Dendritic cell treated with granulocyte-macrophage colony-stimulating factor and Interleukin-4, amounts not matched to agents 40 ng/mL and 50 ng/mL, for 4 days (primary cell): ENCODE data around the gene ADAM19.

Experiments
- H3K27ac Mint-ChIP-seq: one replicate; pipeline ENCODE4 v1.8.0; 2022; ENCODE audit warnings: mild to moderate bottlenecking, mixed read lengths
- H3K27me3 Mint-ChIP-seq: one replicate; pipeline ENCODE4 v1.8.0; 2022; ENCODE audit warnings: mild to moderate bottlenecking, mixed read lengths
- H3K36me3 Mint-ChIP-seq: one replicate; pipeline ENCODE4 v1.8.0; 2022; ENCODE audit warnings: low read depth, mixed read lengths
- H3K4me1 Mint-ChIP-seq: one replicate; pipeline ENCODE4 v1.8.0; 2022; ENCODE audit warnings: low read depth, mixed read lengths
- H3K4me3 Mint-ChIP-seq: one replicate; pipeline ENCODE4 v1.8.0; 2022; ENCODE audit warnings: mild to moderate bottlenecking, moderate library complexity, mixed read lengths
- H3K9me3 Mint-ChIP-seq: one replicate; pipeline ENCODE4 v1.8.0; 2022; ENCODE audit warnings: mixed read lengths
- intact Hi-C: fragments of 100-400 bp; cut with micrococcal nuclease; formaldehyde crosslinking; loops from one replicate; pipeline ENCODE4 v1.15.0; 2022

Gene ADAM19

GRCh38 chr5:157563373-157563928 is 12.1 kb downstream of the ADAM19 start:
- Mint-ChIP-seq H3K27ac (no peak overlapping the region), H3K4me1 (peaks cover 76% of the 10 kb centered on the region), H3K27me3 (peaks cover 40% of the 10 kb centered on the region), H3K36me3 (peaks cover 87% of the 10 kb centered on the region), H3K9me3 (no peaks in the 10 kb centered on the region), H3K4me3 (no peak overlapping the region)
- intact Hi-C loops, result loop anchor here (10.0 kb wide), 1 partner anchor 59 kb away; no protein-coding TSS in a partner anchor

GRCh38 chr5:157562111-157562581 is 13.4 kb downstream of the ADAM19 start:
- Mint-ChIP-seq H3K36me3 (peaks cover 86% of the 10 kb centered on the region), H3K27ac (no peak overlapping the region), H3K4me3 (no peak overlapping the region), H3K27me3 (peaks cover 40% of the 10 kb centered on the region), H3K9me3 (no peaks in the 10 kb centered on the region), H3K4me1 (peaks cover 69% of the 10 kb centered on the region)
- intact Hi-C loops, result loop anchor here (10.0 kb wide), 1 partner anchor 57 kb away; no protein-coding TSS in a partner anchor

DNA sequence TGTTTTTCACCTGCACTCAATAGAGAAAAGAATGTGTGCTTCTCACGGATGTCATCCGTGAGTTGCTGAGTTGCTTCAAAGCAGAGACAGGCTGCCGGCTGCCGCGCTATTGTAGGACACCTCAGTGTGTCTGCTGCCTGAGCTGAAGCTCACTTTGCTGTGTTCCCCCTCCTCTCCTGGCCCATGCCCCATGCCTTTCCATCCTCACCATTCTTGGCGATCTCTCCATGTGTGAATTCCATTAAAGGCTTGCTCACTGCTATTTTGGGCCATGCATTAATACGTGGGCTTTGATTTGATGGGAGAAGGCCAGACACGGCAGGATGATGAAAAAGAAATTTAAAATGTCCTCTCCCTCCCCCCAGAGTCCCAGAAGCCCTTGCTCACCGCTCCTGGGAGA is 14.5 kb downstream of the ADAM19 start:
- H3K27me3 Mint-ChIP-seq, result peaks cover 37% of the 10 kb centered on the region
- H3K9me3 Mint-ChIP-seq, result no peaks in the 10 kb centered on the region
- H3K4me3 Mint-ChIP-seq, result no peak overlapping the region
- no peak overlapping the region for H3K27ac Mint-ChIP-seq
- H3K36me3 Mint-ChIP-seq, result peaks cover 89% of the 10 kb centered on the region
- intact Hi-C loops, result loop anchor here (10.0 kb wide), 1 partner anchor 56 kb away; no protein-coding TSS in a partner anchor
- peaks cover 70% of the 10 kb centered on the region for H3K4me1 Mint-ChIP-seq

GRCh38 chr5:157559301-157559700 is 16.3 kb downstream of the ADAM19 start:
- intact Hi-C loops, result no loop called here
- peaks cover 26% of the 10 kb centered on the region for H3K27me3 Mint-ChIP-seq

GRCh38 chr5:157558681-157559080 is 16.9 kb downstream of the ADAM19 start:
- intact Hi-C loops, result no loop called here
- Mint-ChIP-seq H3K27me3 (peaks cover 20% of the 10 kb centered on the region), H3K4me1 (peaks cover 80% of the 10 kb centered on the region), H3K36me3 (peaks cover 77% of the 10 kb centered on the region), H3K27ac (no peak overlapping the region), H3K9me3 (no peaks in the 10 kb centered on the region), H3K4me3 (no peak overlapping the region)

More at GRCh38 chr5:157559301-157559700, 16.3 kb downstream of the ADAM19 start:
- Mint-ChIP-seq H3K27ac (no peak overlapping the region), H3K36me3 (peaks cover 83% of the 10 kb centered on the region), H3K9me3 (no peaks in the 10 kb centered on the region), H3K4me3 (no peak overlapping the region), H3K4me1 (peaks cover 82% of the 10 kb centered on the region)

GRCh38 chr5:157558041-157558595 is 17.5 kb downstream of the ADAM19 start:
- peaks cover 72% of the 10 kb centered on the region for H3K36me3 Mint-ChIP-seq
- H3K9me3 Mint-ChIP-seq, result no peaks in the 10 kb centered on the region
- intact Hi-C loops, result no loop called here
- H3K27ac Mint-ChIP-seq, result no peak overlapping the region
- peaks cover 77% of the 10 kb centered on the region for H3K4me1 Mint-ChIP-seq
- H3K27me3 Mint-ChIP-seq, result peaks cover 16% of the 10 kb centered on the region
- H3K4me3 Mint-ChIP-seq, result no peak overlapping the region

- H3K4me1 Mint-ChIP-seq, result peaks cover 65% of the 10 kb centered on the region
- H3K9me3 Mint-ChIP-seq, result no peaks in the 10 kb centered on the region
- no peak overlapping the region for H3K4me3 Mint-ChIP-seq
- H3K27ac Mint-ChIP-seq, result no peak overlapping the region
- H3K27me3 Mint-ChIP-seq, result peaks cover 9% of the 10 kb centered on the region
- intact Hi-C loops, result no loop called here
- H3K36me3 Mint-ChIP-seq, result peaks cover 71% of the 10 kb centered on the region
Observed at GRCh38 chr5:157556615-157557418, 18.8 kb downstream of the ADAM19 start.

- Mint-ChIP-seq H3K4me1 (peaks cover 52% of the 10 kb centered on the region), H3K36me3 (peaks cover 74% of the 10 kb centered on the region), H3K27me3 (peaks cover 10% of the 10 kb centered on the region), H3K9me3 (no peaks in the 10 kb centered on the region), H3K4me3 (peak overlapping the region; percentile 20), H3K27ac (peak overlapping the region; percentile 73)
- intact Hi-C loops, result no loop called here
Observed at GRCh38 chr5:157555037-157555640, 20.4 kb downstream of the ADAM19 start.

- peak overlapping the region; percentile 73 for H3K27ac Mint-ChIP-seq
- peaks cover 72% of the 10 kb centered on the region for H3K36me3 Mint-ChIP-seq
- no peaks in the 10 kb centered on the region for H3K9me3 Mint-ChIP-seq
- H3K4me1 Mint-ChIP-seq, result peaks cover 52% of the 10 kb centered on the region
- H3K4me3 Mint-ChIP-seq, result peak overlapping the region; percentile 20
- peaks cover 9% of the 10 kb centered on the region for H3K27me3 Mint-ChIP-seq
- intact Hi-C loops, result no loop called here
Observed at GRCh38 chr5:157554179-157555036, 21.2 kb downstream of the ADAM19 start.

GRCh38 chr5:157552650-157553049 is 22.9 kb downstream of the ADAM19 start:
- intact Hi-C loops, result no loop called here
- Mint-ChIP-seq H3K4me1 (peaks cover 52% of the 10 kb centered on the region), H3K9me3 (peaks cover 6% of the 10 kb centered on the region), H3K27ac (no peak overlapping the region), H3K27me3 (peaks cover 5% of the 10 kb centered on the region), H3K36me3 (peaks cover 69% of the 10 kb centered on the region), H3K4me3 (no peak overlapping the region)

- intact Hi-C loops, result no loop called here
Observed at GRCh38 chr5:157550663-157551062, 24.9 kb downstream of the ADAM19 start.

DNA sequence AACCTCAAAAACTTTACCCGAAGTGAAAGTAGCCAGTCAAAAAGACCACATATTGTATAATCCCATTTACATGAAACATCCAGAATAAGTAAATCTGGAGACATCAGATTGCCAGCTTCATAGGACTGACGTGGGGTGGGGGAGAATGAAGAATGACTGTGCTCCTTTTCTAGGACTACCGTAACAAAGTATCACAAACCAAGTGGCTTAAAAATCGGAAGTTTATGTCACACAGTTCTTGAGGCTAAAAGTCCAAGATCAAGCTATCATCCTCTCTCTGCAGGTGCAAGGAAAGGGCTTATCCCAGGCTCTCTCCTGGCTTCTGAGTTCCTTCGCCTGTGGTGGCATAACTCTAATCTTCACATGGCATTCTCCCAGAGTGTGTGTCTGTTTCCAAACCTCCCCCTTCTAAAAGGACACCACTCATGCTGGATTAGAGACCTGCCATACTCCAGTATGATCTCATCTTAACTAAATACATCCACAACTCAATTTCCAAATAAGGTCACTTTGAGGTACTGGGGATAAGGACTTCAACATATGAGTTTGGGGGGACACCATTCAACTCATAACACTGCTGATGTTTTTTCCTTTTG is 25.5 kb downstream of the ADAM19 start:
- no peak overlapping the region for H3K4me3 Mint-ChIP-seq
- H3K36me3 Mint-ChIP-seq, result peaks cover 69% of the 10 kb centered on the region
- intact Hi-C loops, result no loop called here
- H3K27ac Mint-ChIP-seq, result no peak overlapping the region
- peaks cover 7% of the 10 kb centered on the region for H3K27me3 Mint-ChIP-seq
- peaks cover 9% of the 10 kb centered on the region for H3K9me3 Mint-ChIP-seq
- H3K4me1 Mint-ChIP-seq, result peaks cover 56% of the 10 kb centered on the region

More at GRCh38 chr5:157550663-157551062, 24.9 kb downstream of the ADAM19 start:
- H3K36me3 Mint-ChIP-seq, result peaks cover 65% of the 10 kb centered on the region
- peaks cover 9% of the 10 kb centered on the region for H3K9me3 Mint-ChIP-seq
- H3K27me3 Mint-ChIP-seq, result peaks cover 7% of the 10 kb centered on the region
- H3K4me3 Mint-ChIP-seq, result no peak overlapping the region
- no peak overlapping the region for H3K27ac Mint-ChIP-seq
- peaks cover 56% of the 10 kb centered on the region for H3K4me1 Mint-ChIP-seq

- peaks cover 77% of the 10 kb centered on the region for H3K36me3 Mint-ChIP-seq
Observed at GRCh38 chr5:157549283-157549629, 26.3 kb downstream of the ADAM19 start.

More at GRCh38 chr5:157549283-157549629, 26.3 kb downstream of the ADAM19 start:
- peaks cover 56% of the 10 kb centered on the region for H3K4me1 Mint-ChIP-seq
- H3K27me3 Mint-ChIP-seq, result peaks cover 7% of the 10 kb centered on the region
- H3K9me3 Mint-ChIP-seq, result peaks cover 9% of the 10 kb centered on the region
- H3K27ac Mint-ChIP-seq, result no peak overlapping the region
- intact Hi-C loops, result no loop called here
- no peak overlapping the region for H3K4me3 Mint-ChIP-seq
